CD4-positive, alpha-beta T cell treated with Interleukin-17A for 1 hour (primary cell): ENCODE data around the gene DCHS2.

Source experiments
- DNase-seq: peaks from one replicate; pipeline ENCODE4 v3.0.0-alpha.2; 2020

DCHS2 gene

DNA sequence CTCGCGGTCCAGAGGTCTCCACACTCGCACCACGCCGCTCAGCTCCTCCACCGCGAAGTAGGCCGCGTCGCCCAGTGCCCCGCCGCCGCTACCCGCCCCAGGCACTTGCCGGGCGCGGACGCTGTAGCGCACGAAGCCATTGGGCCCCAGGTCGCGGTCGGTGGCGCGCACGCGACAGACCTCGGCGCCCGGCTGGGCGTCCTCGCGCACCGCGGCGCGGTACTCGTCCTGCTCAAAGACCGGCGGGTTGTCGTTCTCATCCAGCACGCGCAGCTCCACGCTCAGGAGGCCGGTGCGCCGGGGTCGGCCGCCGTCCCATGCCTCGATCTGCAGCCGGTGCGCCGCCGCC, 1.4 kb downstream of the DCHS2 start:
- no peak for DNase-seq

DNA sequence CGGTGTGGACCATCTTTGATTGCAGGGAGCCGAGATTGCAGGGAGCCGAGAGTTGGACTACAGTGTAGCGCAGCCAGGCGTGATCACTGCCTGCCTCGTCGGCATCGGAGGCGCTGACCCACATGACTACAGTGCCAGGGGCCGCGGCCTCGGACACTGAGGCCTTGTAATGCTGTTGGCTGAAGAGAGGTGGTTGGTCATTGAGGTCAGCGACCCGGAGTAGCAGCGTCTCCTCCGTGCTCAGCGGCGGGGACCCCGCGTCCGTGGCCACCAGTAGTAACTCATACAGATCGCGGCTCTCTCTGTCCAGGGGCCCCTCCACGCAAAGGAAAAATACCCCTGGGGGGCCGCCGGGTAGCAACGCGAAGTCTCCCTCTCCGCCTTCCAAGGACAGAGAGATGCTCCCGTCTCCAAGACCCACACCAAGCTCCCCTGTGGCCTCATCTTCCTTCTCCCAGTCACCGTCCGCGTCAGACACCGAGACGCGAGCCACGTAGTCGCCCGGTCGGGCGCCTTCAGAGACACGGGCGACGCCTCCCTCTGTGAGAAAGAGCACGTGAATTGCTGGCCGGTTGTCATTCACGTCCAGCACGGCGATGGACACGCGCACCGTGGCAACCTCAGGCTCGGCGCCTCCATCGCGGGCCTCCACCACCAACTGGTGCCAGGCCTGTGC, 1.9 kb downstream of the DCHS2 start:
- DNase-seq: no peak

DNA sequence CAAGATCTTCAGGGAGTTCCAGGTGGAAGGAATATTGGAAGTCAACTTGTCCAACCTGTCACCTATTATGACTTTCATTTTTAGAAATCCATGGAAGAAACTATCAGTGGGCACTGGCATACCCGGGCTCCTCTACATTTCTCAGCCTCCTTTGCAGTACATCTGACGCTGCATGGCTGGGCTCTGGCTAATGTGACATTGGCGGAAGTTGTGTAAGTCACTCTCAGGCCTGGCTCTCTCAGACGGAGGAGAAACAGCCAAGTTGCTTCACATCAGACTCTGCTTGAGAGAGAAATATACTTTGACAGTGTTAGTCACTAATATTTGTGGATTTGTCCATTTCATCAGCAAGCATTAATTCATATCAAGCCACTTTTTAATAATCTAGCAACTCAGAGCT, 4.5 kb downstream of the DCHS2 start:
- DNase-seq: no peak

DNA sequence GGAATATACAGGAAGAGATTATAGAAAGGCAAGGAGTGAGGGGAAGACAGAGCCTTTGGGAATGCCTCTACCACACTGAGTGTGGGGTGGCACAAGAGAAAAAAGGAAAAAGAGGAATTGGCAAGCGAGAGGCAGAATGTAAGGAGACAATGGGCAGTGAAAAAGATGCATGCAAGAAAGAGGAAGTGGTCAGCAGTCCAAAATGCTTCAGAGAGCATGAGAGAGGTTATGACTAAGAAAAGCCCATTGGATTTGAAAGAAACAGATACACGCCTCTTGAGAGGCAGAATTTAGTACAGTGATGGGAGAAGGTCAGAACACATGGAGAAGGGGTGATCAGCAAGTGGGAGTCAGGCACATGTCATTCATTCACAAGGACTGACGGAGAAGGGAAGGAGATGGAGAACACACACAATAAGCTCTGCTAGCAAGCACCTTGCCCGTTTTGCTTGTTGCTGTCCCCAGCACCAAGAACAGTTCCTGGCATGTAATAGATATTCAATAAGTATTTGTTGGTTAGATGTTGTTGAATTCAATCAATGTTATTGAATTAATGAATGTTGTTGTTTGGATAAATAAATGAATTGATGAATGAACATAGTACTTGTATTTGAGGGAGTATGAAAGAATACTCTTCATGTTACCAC, 6.3 kb downstream of the DCHS2 start:
- no peak for DNase-seq

DNA sequence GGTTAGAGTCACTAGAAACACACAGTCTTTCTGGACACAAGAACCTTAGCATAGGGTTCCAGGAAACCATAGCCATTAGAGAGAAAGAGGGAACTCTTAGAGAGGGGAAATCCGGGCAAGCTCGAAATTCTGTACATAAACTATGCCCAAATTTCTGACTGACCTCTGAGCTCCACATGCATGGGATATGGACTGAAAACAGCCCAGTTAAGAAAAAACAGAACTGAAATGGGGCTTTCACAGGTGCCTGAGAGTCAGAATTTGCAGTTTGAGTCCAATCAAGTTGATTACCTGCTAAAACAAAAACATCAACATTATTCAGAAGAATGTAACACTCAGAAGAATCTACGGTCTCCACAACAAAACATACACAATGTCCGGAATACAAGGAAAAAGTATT, 13.1 kb downstream of the DCHS2 start:
- no peak for DNase-seq

DNA sequence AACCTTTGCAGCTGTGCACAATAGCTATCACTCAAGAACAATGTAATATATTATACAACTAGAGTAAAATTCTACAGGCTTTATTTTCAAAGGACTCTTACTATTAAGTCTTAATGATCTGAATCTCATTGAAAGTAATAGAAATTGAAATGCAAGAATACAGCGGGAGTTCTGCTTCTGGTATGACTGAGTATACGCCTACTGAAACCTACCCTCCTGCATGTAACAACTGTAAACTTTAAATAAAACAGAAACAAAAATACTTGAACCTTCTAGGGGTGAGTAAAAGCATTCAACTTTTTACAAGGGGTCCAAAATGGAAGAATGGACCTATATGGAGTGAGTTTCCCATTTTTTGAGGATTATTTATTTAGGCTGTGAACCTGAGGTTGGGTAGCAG, 13.5 kb downstream of the DCHS2 start:
- no peak for DNase-seq

DNA sequence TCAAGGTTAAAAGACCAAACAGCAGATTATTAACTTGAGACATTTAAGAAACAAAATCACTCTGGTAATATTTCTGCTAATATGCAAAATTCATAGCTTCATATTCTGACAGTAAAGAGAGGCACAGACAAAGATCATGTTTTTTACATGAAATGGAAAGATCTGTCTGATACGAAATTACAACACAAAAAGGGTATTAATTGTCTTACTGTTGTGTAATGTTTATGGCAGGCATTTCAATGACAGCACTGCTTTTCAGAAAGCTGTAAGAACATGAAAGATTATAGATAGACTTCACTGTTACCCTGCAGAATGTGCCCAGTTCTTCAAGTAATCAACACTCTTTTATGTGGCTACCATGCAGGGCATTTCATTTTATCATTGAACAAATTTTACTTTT, 15.4 kb downstream of the DCHS2 start:
- no peak for DNase-seq

DNA sequence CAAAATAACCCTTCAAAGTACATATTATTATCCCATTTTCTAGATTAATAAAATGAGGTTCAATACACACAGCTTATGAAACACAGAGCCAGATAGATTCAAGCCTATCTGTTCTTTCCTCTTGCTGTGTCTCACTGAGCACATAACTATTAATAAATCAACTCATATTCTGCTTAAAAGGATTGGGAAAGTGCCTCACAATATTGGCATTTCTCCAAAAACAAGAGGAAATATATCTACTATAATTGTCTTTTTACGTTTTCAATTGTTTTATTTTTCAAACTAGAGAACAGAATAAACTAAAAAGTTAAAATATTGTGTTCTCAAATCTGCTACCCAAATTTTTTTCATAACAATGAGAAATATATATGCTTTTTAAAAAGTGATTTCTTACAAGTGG, 15.8 kb downstream of the DCHS2 start:
- DNase-seq: no peak

DNA sequence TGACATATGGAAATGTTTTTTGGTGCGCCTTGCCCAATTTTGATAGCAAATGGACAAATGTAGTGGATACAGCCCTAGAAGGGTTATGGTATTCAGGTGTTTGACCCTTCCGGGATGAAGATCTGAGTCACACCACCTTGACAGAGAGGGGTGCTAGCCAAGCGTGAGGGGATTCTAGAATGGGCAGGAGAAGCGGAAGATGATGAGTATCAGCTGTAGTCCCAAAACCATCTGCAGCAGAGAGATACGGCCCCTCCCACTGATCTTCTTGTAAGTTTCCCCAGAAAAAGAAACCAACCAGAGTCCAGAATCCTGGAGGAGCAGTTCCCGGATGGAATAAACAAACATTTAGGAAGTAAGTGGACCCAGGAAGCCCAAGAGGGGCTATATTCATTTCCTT, 18.1 kb downstream of the DCHS2 start:
- DNase-seq: no peak

DNA sequence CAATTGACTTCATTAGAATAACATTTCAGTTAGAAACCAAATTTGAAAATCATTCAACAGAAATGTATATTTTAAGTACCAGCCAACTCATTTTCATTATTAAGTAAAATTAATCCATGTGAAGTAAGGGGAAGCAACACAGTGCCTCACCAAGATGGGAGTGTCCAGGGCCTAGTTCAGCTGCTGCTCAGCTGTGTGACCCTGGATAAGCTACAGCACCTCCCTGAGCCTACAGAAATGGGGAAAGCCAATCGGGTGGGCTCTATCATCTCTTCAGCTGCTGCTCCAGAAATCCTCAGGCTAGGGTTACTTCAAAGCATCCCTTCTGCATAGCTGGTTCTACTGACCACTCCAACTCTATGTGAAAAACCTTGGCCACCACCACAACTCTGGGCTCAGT, 18.7 kb downstream of the DCHS2 start:
- no peak for DNase-seq

DNA sequence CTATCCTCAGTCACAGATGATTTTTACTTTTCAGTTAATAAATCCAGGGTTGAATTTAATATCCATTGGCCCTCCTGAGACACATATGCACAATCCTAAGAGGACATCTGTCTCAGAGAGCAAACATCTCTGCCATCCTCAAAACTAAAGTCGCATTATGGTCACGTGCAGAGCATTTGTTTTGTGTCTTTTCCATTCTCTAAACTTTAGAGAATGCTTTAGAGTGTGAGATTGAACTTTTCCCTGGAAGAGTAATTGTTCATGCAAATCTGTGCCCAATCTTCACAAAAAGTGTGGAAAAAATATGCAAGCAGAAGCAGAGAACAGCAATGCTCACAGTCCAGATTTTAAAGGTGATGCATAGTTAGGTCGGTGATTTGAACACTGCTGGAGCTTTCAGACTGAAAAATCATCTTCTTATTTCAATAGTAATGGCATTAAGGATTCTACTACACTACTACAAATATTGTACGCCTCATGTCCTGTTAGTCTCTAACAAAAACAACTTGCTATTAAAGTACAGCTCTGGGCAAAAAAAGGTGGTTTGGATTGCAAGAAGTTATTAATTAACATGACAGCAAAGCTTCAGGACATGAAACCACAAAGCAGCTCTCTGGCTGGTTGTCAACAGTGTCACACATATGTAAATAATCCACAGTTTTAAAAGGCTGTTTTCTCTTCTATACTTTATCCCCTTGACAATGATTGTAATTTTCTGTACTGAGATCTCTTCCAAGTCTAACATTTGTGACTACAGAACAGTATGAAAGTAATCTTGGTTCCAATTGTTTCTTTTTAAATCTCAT, 19.9 kb downstream of the DCHS2 start:
- DNase-seq: no peak

DNA sequence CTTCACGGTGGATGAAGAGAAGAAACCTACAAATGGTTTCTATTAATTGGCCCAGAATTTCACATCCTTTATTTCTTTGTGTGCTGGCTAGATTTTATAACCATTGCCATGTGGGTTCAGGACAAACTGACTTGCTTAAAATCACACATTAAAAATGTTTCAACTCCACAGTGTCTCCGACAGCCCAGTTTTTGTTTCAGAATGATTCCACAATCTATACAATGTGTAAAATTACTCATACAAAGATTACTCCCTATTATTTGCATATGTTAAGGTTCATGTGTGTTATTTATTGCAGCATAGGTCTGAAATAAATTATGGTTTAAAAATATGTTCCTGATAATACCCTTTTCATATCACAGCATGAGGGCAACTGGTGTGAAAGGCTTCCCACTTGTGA, 20.6 kb downstream of the DCHS2 start:
- DNase-seq: no peak

DNA sequence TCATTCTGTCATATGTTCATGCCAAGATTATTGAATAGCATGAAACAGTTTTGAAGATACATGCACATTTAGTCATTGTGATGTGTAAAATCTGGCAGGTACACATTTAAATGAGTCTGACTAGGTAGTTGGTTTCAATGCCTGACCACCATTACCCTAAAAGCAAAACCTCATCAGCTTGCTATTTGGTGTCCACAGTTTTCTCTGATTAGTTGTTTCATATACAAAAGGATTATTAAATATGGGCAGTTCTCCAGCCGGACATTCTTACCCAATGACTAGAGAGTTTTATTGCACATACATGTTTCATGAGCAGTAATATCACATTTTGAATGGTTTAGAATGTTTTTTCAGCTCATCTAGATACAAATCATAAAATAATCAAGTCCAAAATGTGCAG, 23.7 kb downstream of the DCHS2 start:
- no peak for DNase-seq

DNA sequence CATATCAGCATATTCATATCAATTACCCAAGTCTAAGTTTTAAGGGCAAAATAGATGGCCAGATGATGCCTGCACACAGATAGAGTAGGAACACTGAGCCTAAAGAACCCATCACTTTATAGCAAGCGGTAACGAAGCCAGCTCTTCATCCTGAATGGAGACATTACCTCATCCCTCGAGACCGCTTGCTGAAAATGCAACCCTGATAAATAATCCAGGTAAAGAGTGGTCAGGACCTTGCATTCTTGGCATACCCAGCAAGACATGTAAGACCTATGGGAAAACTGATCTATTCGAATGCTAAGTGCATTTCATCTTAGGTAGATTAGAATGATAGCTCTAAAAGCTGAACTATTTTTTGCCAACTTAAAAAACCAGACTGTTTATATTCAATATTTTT, 25.3 kb downstream of the DCHS2 start:
- no peak for DNase-seq

DNA sequence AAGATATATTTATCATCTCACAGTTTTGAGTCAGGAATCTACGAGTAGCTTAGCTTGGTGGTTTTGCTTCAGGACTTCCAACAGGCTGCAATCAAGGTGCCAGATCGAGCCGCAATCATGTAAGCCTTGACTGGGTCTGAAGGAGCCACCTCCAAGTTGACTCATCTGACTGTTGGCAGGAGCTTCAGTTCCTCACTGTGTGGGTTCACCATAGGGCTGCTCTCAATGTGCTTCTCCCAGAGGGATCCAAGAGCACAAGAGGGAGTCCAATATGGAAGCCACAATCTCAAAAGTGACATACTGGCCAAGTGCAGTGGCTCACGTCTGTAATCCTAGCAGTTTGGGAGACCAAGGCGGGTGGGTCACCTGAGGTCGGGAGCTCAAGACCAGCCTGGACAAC, 26.5 kb downstream of the DCHS2 start:
- DNase-seq: no peak

DNA sequence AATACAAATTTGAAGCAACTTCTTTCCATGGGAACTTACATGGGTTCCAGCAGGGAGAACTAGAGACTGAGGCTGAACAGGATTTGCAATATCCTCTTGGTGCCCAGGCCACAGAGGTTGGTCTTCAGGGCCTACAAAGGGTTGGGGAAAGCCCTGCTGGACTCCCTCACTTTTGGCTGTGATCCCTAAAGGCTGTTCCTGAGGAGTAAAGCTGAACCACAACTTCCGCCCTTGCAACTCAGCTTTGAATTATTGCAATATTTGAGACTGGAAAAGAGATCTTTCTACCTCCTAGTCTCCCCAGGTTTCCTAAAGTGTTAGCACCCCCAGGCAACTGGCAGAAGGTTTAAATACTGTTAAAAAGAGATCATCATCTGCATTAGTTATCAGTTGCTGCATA, 26.9 kb downstream of the DCHS2 start:
- DNase-seq: no peak

DNA sequence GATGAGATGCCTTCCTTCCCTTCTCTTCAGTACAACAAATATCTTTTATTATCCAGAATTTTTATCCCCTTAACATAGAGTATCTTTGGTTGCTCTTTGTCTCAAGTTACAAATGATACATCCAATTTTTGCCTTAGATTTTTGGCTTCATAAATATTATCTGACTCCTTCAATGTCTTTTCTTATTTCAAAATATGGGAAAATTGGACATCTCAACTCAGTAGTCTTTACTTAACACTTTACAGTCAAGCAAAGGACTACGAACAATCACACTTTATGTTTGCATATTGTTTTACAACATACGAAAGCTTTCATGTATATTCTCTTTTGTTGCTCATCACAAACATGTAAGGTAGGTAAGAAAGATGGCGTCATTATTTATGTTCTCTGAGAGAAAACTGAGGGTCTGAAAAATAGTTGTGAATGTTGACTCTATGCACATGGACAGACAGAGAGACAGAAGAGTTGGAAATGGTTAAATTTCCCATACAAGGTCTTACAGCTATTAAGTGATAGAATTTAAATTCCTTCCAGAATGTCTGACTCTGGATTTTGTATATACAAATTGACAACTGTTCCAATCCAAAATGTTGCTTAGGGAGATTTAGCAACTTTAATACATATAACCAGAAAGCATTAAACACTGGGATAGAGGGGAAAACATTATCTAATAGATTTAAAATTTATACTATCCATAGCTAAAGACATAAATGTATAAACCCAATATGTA, 29.4 kb downstream of the DCHS2 start:
- no peak for DNase-seq

DNA sequence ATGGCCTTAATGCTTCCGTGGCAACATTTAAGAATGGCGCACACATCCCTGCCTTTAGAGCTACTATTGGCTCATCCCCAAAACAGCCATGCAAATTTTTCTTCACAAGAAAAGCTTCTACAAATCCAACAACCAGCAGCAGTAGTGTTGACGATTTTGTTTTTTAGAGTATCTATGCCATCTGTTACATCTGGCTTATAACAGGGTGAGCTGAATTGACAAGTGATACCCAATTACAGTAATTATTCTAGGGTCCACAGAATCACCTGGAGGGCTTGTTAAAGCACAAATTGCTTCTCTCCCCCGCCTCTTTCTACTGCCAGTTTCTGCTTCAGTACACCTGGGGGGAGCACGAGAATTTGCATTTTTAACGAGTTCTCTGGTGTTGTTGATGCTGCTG, 34.1 kb downstream of the DCHS2 start:
- no peak for DNase-seq

DNA sequence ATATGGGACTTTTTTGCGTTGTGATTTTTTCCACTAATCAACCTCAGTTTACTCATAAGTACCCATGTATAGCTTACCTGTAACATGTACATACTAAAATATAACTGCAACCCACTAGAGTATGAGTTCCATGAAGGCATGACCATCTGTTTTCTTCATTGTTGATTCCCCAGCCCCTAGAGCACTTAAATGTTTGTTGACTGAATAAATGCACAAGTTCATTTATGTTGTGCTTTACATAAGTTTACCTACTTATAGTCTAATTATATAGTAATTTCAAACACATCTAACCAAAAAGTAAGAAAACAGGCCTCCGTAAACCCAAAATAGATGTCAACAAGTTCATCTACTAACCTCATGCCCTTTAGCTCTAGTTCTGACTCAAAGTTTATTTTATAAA, 34.7 kb downstream of the DCHS2 start:
- no peak for DNase-seq

DNA sequence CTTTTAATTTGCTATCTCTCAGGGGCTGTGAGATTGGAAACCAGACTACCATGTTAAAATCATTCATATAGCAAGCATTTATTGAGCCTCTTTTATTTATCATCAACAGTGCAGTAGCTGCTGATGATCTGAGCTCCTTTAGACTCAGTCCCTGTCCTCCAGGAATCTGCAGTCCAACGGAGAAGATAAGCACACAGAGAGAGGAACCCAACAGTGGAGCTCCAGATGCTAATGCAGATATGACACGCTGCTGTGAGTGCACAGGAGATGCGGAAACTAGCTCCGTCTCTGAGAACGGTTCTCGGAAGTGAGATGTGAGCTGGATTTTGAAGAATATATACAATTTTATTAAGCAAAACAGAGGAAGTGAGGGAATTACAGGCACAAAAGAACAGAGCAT, 35.4 kb downstream of the DCHS2 start:
- DNase-seq: no peak

DNA sequence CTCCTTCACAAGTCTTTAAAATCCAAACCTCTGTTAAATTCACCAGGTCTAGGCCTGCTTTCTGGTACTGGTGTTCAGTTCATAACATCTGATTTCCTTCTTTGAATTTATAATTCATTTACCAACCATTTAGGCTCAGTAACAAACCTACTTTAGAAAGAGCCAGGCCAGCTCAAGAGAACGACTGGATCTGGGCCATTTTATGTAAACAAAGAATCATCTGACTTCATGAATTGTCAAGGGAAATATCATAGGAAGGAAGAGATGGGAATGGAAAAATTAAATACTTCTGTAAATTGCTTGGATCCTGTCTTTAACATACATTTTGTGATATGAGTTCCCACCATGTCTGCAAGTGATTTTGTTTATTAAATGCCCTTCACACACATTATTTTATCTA, 36.5 kb downstream of the DCHS2 start:
- DNase-seq: no peak

DNA sequence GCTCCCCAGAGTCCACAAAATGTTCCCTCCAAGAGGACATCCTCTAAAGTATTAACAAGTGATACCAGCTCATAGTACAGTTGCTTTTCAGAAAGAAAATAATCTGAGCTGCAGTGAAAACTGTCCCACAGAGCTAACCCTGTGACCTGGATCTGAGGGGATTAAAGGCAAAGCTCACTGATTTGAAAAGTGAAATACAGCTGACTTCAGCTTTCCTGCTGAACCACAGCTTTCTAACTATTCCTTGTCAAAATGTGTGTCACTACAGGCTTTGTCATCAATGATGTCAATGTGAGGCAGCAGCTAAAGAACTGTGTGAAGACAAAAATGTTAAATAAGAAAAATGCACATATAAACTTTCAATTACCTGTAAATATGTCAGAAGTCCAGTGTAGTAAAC, 36.9 kb downstream of the DCHS2 start:
- no peak for DNase-seq

DNA sequence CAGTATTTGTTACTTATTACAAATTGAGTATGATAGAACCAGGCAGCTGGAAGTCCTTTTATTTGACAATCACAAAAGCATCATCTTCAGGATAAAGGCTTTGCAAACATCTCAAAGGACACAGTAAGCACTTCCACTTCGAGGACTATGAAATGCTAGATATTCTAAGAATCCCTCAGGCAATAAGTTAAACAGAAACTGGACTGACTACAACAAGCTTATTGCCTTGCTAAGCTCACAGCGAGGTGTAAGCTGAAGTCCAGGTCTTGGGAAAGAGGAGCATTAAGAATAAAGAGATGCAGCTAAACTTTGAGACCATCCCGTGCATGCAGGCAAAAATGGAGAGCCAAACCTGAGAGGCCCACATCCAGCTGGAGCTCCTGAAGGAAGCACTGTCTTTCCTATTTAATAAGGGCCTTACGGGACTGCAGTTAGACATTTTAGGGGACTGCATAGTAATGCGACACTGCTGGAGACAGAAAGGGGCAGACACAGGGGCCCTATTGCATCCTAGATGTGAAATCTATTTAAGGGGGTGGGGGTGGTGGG, 38.7 kb downstream of the DCHS2 start:
- DNase-seq: no peak

DNA sequence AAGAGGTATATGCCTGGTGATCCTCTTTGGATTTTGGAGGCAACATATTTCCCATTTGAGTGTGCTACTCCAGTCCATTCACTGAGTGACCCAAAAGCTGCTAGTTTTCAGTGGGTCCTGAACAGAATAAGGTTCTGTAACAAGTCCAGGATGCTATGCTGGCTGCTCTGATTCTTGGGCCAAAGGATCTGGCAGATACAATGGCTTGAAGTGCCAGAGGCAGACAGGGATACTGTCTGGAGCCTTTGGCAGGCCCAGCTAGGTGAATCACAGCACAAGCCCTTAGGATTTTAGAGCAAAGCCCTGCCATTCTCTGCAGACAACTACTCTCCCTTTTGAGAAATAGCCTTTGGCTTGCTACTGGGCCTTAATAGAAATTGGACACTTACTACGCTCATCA, 40.6 kb downstream of the DCHS2 start:
- no peak for DNase-seq
